Left cardiac atrium (tissue), 4 donors: ENCODE measurements around the gene OR10G7. TPM values are rescaled to one million over a fixed set of nuclear protein-coding genes. Genes with fewer than 3 reads are reported as not detected.
"Not testable (repeated sequence)": the region's sequence is repeated elsewhere in the genome, so short reads cannot be mapped to it uniquely, and the experiment has no call there.

Experiments used
- ATAC-seq, 2 donors: fragments of 200-7000 bp; cut with Tn5 transposase; one replicate each; pipeline ENCODE4 v1.9.1; 2020; ENCODE audit warnings: mild to moderate bottlenecking in 2 of 2, moderate library complexity in 2 of 2
- DNase-seq: peaks from one replicate; pipeline ENCODE4 v3.0.0-alpha.2; 2020
- intact Hi-C, 2 donors: fragments of 100-400 bp; cut with DNase I; formaldehyde crosslinking; loops; one replicate each; pipeline versions ENCODE4 v1.14.1 to v1.15.1; 2022 to 2023
- total RNA-seq, 2 donors: library from RNA; stranded (reverse); fragmentation: NEBNext Ultra II Directional; extraction: Animal tissue kit (Norgen Biotek cat#: 25700); gene quantifications; one replicate each; pipeline ENCODE4 v1.2.1, GENCODE V29; 2021
- donor health status: DM: no; HTN: yes; CAD: no.
- donor health status: DM: no; HTN: yes; CAD: no; lungs with severe emphysema.
- donor health status: DM: yes; HTN: yes; CAD: no.
- donor health status: Dilated cardiomyopathy.

Gene OR10G7
- total RNA-seq, 2 donors from 2014 or later, result not detected

GRCh38 chr11:124068601-124069110, 27.5 kb upstream of the OR10G7 start:
- intact Hi-C loops, result no loop called here
- ATAC-seq (no peak), DNase-seq (no peak)

GRCh38 chr11:124052966-124053365, 11.8 kb upstream of the OR10G7 start:
- DNase-seq, result no peak
- intact Hi-C loops, result no loop called here
- ATAC-seq, result no peak

- ATAC-seq (no peak), DNase-seq (no peak)
- intact Hi-C loops, result no loop called here
Observed at GRCh38 chr11:124050748-124051147, 9.6 kb upstream of the OR10G7 start.

GRCh38 chr11:124043420-124043819, 2.3 kb upstream of the OR10G7 start:
- intact Hi-C loops, result no loop called here
- ATAC-seq (no peak), DNase-seq (no peak)

- intact Hi-C loops, result no loop called here
- DNase-seq (no peak), ATAC-seq (no peak)
Observed at GRCh38 chr11:124039557-124039956, 1.6 kb downstream of the OR10G7 start.

- intact Hi-C loops, result no loop called here
- ATAC-seq, result no peak
- no peak for DNase-seq
Observed at GRCh38 chr11:124036666-124037065, 4.5 kb downstream of the OR10G7 start.

GRCh38 chr11:124026498-124026897, 14.6 kb downstream of the OR10G7 start, which contains the start of gene OR10G8:
TSS of gene OR10G8 (plus strand) at chr11:124026798. CDS start at chr11:124029623, 2,825 bp downstream.
- DNase-seq (no peak), ATAC-seq (no peak)
- intact Hi-C loops, result no loop called here

- intact Hi-C loops, DNase-seq, ATAC-seq: not testable (repeated sequence)
Observed at GRCh38 chr11:124015837-124016236, 25.3 kb downstream of the OR10G7 start.

- ATAC-seq, result no peak
- intact Hi-C loops, result no loop called here
- no peak for DNase-seq
Observed at GRCh38 chr11:124012697-124013096, 28.4 kb downstream of the OR10G7 start, which contains the start of gene OR10G4. TSS of gene OR10G4 (plus strand) at chr11:124012997. CDS start at chr11:124015575, 2,578 bp downstream.

- DNase-seq (no peak), ATAC-seq (no peak)
- intact Hi-C loops, result no loop called here
Observed at GRCh38 chr11:123995119-123995518, 46.0 kb downstream of the OR10G7 start, which contains the start of gene OR10G6. TSS of gene OR10G6 (minus strand) at chr11:123995161. CDS start at chr11:123995161, 0 bp downstream.

Other genes with a start within 250 kb of the OR10G7 start
- gene OR6M1, start 235.0 kb downstream of the OR10G7 start, total RNA-seq, result not detected
- gene TMEM225, start 155.7 kb downstream of the OR10G7 start, total RNA-seq, result not detected
- gene OR8D4, start 139.2 kb downstream of the OR10G7 start, total RNA-seq, result under 1 TPM in 1 of 2 donors, not detected in 1; 0.37 TPM
- gene OR4D5, start 101.7 kb downstream of the OR10G7 start, total RNA-seq, result under 1 TPM in 1 of 2 donors, not detected in 1; 0.24 TPM
- gene OR6T1, start 97.5 kb downstream of the OR10G7 start, total RNA-seq, result not detected
- gene OR10S1, start 63.5 kb downstream of the OR10G7 start, total RNA-seq, result not detected
- gene OR10G6, start 46.2 kb downstream of the OR10G7 start, total RNA-seq, result not detected
- gene OR10G4, start 28.3 kb downstream of the OR10G7 start, total RNA-seq, result not detected
- gene OR10G9, start 18.3 kb downstream of the OR10G7 start, total RNA-seq, result not detected
- not detected for gene OR10G8, start 14.5 kb downstream of the OR10G7 start, total RNA-seq
- 1 to 10 TPM; 5.4 to 7.6 TPM for gene VWA5A, start 74.1 kb upstream of the OR10G7 start, total RNA-seq
- gene OR10D3, start 142.0 kb upstream of the OR10G7 start, total RNA-seq, result not detected
- gene OR8G1, start 199.8 kb upstream of the OR10G7 start, total RNA-seq, result not detected
- not detected for gene OR8G5, start 215.1 kb upstream of the OR10G7 start, total RNA-seq